ENCODE results near the gene ATP13A3. TPM values are rescaled to one million over a fixed set of nuclear protein-coding genes. Genes with fewer than 3 reads are reported as not detected.

Gene ATP13A3
- total RNA-seq, 1 experiment from 2014 or later, result 121 TPM

DNA sequence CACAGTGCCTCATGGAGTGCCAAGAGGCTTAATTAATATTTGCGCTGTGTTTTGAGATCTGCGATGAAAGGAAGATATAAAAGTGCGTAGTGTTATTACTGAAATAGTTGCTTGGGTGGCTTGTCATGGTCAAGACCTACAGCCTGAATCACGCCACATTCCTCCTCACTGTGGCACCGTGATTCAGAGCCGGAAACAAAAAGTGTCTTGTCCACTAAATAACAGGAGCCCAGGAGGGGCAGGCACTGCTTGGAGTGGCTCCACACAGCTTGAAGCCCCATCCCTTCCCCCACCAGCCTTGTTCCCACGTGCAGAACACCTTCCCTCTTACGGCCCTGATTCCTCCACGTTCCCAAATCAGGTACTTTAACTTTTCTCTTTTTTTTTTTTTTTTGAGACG, 116.0 kb downstream of the ATP13A3 start:
- POLR2A ChIA-PET (ENCODE audit: low non-redundant PET), result no interaction called here
- no peak overlapping the region for H3K27ac ChIP-seq (ENCODE audit: low read depth, low read length, poor library complexity, severe bottlenecking)

DNA sequence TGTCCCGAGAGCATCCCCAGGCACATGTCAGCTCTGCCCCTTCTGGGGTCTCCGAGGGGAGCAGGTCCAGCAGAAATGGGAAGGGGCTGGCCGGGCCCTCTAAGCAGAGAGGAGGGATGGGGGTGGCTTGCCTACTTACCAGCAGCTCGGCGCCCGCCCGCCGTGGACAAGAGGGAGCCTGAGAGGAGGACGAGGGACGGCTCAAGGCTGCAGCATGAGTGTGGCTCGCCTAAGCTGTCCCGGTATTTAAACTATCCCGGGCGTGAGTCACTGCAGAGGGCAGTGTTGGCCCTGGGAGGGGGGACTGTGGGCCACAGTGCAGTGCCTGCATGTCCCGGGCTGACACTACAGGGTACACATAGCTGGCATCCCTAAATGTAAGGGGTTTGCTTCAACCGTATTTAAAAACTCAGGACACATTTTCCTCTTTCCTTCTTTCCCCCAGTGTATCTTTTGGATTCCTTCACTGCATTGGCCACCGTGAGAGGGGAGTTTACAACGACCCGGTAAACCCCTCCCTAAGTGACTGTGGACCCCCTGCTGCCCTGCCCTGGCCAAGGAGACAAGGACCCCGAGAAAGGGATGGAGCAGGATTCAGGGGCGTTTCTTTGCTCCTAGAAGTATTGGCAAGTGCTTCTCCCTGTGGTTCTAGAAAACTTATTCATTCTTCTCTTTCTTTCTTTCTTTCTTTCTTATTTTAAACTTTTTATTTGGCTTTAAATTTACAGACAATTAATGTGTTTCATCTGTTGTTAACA, 117.1 kb downstream of the ATP13A3 start, which contains the start of gene LRRC15:
Gene LRRC15 (minus strand): TSS at position 222 of the 758 bp plus-strand sequence. CDS start 8,700 bp downstream, outside the sequence.
- intact Hi-C loops (cut with micrococcal nuclease; ENCODE audit: unreplicated experiment), result no loop called here
- H3K36me3 ChIP-seq (ENCODE audit: insufficient read depth, low read length, poor library complexity, severe bottlenecking), result no peaks in the 10 kb centered on the region
- no peaks in the 10 kb centered on the region for H3K9me3 ChIP-seq (ENCODE audit: low read depth, low read length, poor library complexity, severe bottlenecking)
- DNase-seq (ENCODE audit: low spot score), result no peak
- TF ChIP-seq, protein P1, sequence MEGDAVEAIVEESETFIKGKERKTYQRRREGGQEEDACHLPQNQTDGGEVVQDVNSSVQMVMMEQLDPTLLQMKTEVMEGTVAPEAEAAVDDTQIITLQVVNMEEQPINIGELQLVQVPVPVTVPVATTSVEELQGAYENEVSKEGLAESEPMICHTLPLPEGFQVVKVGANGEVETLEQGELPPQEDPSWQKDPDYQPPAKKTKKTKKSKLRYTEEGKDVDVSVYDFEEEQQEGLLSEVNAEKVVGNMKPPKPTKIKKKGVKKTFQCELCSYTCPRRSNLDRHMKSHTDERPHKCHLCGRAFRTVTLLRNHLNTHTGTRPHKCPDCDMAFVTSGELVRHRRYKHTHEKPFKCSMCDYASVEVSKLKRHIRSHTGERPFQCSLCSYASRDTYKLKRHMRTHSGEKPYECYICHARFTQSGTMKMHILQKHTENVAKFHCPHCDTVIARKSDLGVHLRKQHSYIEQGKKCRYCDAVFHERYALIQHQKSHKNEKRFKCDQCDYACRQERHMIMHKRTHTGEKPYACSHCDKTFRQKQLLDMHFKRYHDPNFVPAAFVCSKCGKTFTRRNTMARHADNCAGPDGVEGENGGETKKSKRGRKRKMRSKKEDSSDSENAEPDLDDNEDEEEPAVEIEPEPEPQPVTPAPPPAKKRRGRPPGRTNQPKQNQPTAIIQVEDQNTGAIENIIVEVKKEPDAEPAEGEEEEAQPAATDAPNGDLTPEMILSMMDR (conservative IDR thresholded peaks at IDR 0.05; ENCODE audit: low read depth, low read length), result no peak
- TF ChIP-seq EZH2 (IDR thresholded peaks at IDR 0.05; ENCODE audit: borderline replicate concordance, low read depth, low read length, poor library complexity, severe bottlenecking), result no peak
- BruUV-seq (replicated peaks), result no TSS peak
- no peak within 1 kb of the TSS for H3K4me3 ChIP-seq (ENCODE audit: low read depth, low read length, poor library complexity, severe bottlenecking)
- H3K4me1 ChIP-seq (ENCODE audit: insufficient read depth, low read length, poor library complexity, severe bottlenecking), result peaks cover 6% of the 10 kb centered on the region
- CTCF ChIA-PET, result no interaction called here
- H3K27me3 ChIP-seq (replicated peaks; ENCODE audit: insufficient read depth, low read depth, low read length, poor library complexity), result no peaks in the 10 kb centered on the region
- POLR2A ChIA-PET (ENCODE audit: low non-redundant PET), result no interaction called here
- no peak within 1 kb of the TSS for H3K27ac ChIP-seq (ENCODE audit: low read depth, low read length, poor library complexity, severe bottlenecking)

More for the DNA sequence above, 116.0 kb downstream of the ATP13A3 start:
- no peaks in the 10 kb centered on the region for H3K9me3 ChIP-seq (ENCODE audit: low read depth, low read length, poor library complexity, severe bottlenecking)
- TF ChIP-seq, protein P1 (conservative IDR thresholded peaks at IDR 0.05; ENCODE audit: low read depth, low read length), result no peak
- no peak for TF ChIP-seq EZH2 (IDR thresholded peaks at IDR 0.05; ENCODE audit: borderline replicate concordance, low read depth, low read length, poor library complexity, severe bottlenecking)
- H3K4me1 ChIP-seq (ENCODE audit: insufficient read depth, low read length, poor library complexity, severe bottlenecking), result peaks cover 3% of the 10 kb centered on the region
- intact Hi-C loops (cut with micrococcal nuclease; ENCODE audit: unreplicated experiment), result no loop called here
- CTCF ChIA-PET, result no interaction called here
- H3K4me3 ChIP-seq (ENCODE audit: low read depth, low read length, poor library complexity, severe bottlenecking), result no peak overlapping the region
- no peaks in the 10 kb centered on the region for H3K27me3 ChIP-seq (replicated peaks; ENCODE audit: insufficient read depth, low read depth, low read length, poor library complexity)
- DNase-seq (ENCODE audit: low spot score), result no peak
- no peaks in the 10 kb centered on the region for H3K36me3 ChIP-seq (ENCODE audit: insufficient read depth, low read length, poor library complexity, severe bottlenecking)
- BruUV-seq (replicated peaks), result no TSS peak

DNA sequence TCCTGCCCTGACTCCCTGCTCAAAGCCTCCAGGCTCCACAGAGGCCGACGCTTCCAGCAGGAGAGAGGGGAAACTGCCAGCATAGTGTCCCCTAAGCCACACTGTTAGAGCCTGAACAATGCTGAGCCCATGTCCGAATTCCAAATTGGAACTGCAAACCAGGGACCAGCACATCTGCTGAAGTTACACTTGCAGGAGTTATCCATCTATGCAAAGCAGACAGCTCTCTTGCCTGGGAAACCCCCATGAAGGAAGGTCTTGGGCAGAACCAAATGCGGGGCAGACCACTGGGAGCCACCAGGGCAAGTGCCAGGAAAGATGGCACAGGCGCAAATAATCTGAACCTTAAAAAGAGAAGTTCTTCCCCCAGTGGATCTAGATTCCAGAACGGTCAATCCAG, 117.9 kb downstream of the ATP13A3 start:
- DNase-seq (ENCODE audit: low spot score), result no peak
- intact Hi-C loops (cut with micrococcal nuclease; ENCODE audit: unreplicated experiment), result no loop called here
- Histone ChIP-seq H3K27ac (ENCODE audit: low read depth, low read length, poor library complexity, severe bottlenecking) (no peak overlapping the region), H3K27me3 (replicated peaks; ENCODE audit: insufficient read depth, low read depth, low read length, poor library complexity) (no peaks in the 10 kb centered on the region), H3K36me3 (ENCODE audit: insufficient read depth, low read length, poor library complexity, severe bottlenecking) (no peaks in the 10 kb centered on the region), H3K4me1 (ENCODE audit: insufficient read depth, low read length, poor library complexity, severe bottlenecking) (peaks cover 10% of the 10 kb centered on the region), H3K4me3 (ENCODE audit: low read depth, low read length, poor library complexity, severe bottlenecking) (no peak overlapping the region), H3K9me3 (ENCODE audit: low read depth, low read length, poor library complexity, severe bottlenecking) (no peaks in the 10 kb centered on the region)
- ChIA-PET CTCF (no interaction called here), POLR2A (ENCODE audit: low non-redundant PET) (no interaction called here)
- TF ChIP-seq, protein P1 (conservative IDR thresholded peaks at IDR 0.05; ENCODE audit: low read depth, low read length), result no peak
- no peak for TF ChIP-seq EZH2 (IDR thresholded peaks at IDR 0.05; ENCODE audit: borderline replicate concordance, low read depth, low read length, poor library complexity, severe bottlenecking)
- BruUV-seq (replicated peaks), result no TSS peak
